Measurements from ENCODE around the gene EYA3.

EYA3 gene

GRCh38 chr1:27970401-27970800 lies 118.0 kb downstream of the EYA3 start:
- peak; percentile 75 for DNase-seq (ENCODE audit: low read depth)

- DNase-seq (ENCODE audit: low read depth): peak; percentile 83
Observed at GRCh38 chr1:27968692-27969091, 119.7 kb downstream of the EYA3 start.

GRCh38 chr1:27967884-27968466 lies 120.4 kb downstream of the EYA3 start:
- DNase-seq (ENCODE audit: low read depth): no peak

- DNase-seq (ENCODE audit: low read depth): no peak
Observed at GRCh38 chr1:27967106-27967883, 121.1 kb downstream of the EYA3 start.

- no peak for DNase-seq (ENCODE audit: low read depth)
Observed at GRCh38 chr1:27966402-27967105, 121.9 kb downstream of the EYA3 start.

- DNase-seq (ENCODE audit: low read depth): no peak
Observed at GRCh38 chr1:27963393-27963792, 125.0 kb downstream of the EYA3 start.

- DNase-seq (ENCODE audit: low read depth): peak; percentile 39
Observed at GRCh38 chr1:27961646-27962221, 126.7 kb downstream of the EYA3 start.

- DNase-seq (ENCODE audit: low read depth): no peak
Observed at GRCh38 chr1:27960762-27961645, 127.4 kb downstream of the EYA3 start.

GRCh38 chr1:27959792-27960603 lies 128.4 kb downstream of the EYA3 start, which contains the start of gene XKR8:
Gene XKR8, plus strand, starts transcription at chr1:27959973. Its CDS starts 97 bp downstream, at chr1:27960070.
- DNase-seq (ENCODE audit: low read depth): peak; percentile 63

GRCh38 chr1:27958513-27958912 lies 129.9 kb downstream of the EYA3 start:
- no peak for DNase-seq (ENCODE audit: low read depth)

GRCh38 chr1:27957655-27958054 lies 130.8 kb downstream of the EYA3 start:
- no peak for DNase-seq (ENCODE audit: low read depth)

GRCh38 chr1:27956761-27957160 lies 131.6 kb downstream of the EYA3 start:
- no peak for DNase-seq (ENCODE audit: low read depth)

- no peak for DNase-seq (ENCODE audit: low read depth)
Observed at GRCh38 chr1:27955076-27955475, 133.3 kb downstream of the EYA3 start.

GRCh38 chr1:27954186-27954585 lies 134.2 kb downstream of the EYA3 start:
- DNase-seq (ENCODE audit: low read depth): no peak

GRCh38 chr1:27952147-27952546 lies 136.3 kb downstream of the EYA3 start:
- no peak for DNase-seq (ENCODE audit: low read depth)

- no peak for DNase-seq (ENCODE audit: low read depth)
Observed at GRCh38 chr1:27951396-27951795, 137.0 kb downstream of the EYA3 start.

- no peak for DNase-seq (ENCODE audit: low read depth)
Observed at GRCh38 chr1:27949027-27949426, 139.4 kb downstream of the EYA3 start.

GRCh38 chr1:27945020-27945419 lies 143.4 kb downstream of the EYA3 start:
- DNase-seq (ENCODE audit: low read depth): no peak

- no peak for DNase-seq (ENCODE audit: low read depth)
Observed at GRCh38 chr1:27941671-27942540, 146.5 kb downstream of the EYA3 start.

Measured in fibroblast of gingiva (primary cell).